ENCODE measurements around the gene PLA2G1B. TPM values are rescaled to one million over a fixed set of nuclear protein-coding genes. Genes with fewer than 3 reads are reported as not detected.

The PLA2G1B gene
- polyA plus RNA-seq, 1 donor (not counting 4 experiments of a cell fraction or from before 2014, with no cell fraction given), result not detected

GRCh38 chr12:120287491-120287890, 40.1 kb downstream of the PLA2G1B start:
- H3K27me3 ChIP-seq (ENCODE audit: control insufficient read depth, extremely low read depth, insufficient read depth, low read length), result no peaks in the 10 kb centered on the region
- H3K36me3 ChIP-seq (ENCODE audit: control insufficient read depth in 2 of 2, extremely low read depth in 1 of 2, insufficient read depth in 2 of 2, low read length in 2 of 2), result no peaks in the 10 kb centered on the region
- dilution Hi-C loops (cut with MboI; ENCODE audit: extremely low pct_ligation_motif_present, low sequenced_read_pairs), result no loop called here
- no peak overlapping the region for H3K9ac ChIP-seq (ENCODE audit: control insufficient read depth, extremely low read depth, insufficient read depth, low read length)
- no peak overlapping the region for H3K4me3 ChIP-seq (ENCODE audit: control insufficient read depth in 2 of 3, extremely low read depth in 1 of 3, insufficient read depth in 2 of 3, low read depth in 1 of 3, low read length in 3 of 3)
- H2AFZ ChIP-seq (ENCODE audit: control insufficient read depth, low read length), result no peak overlapping the region
- FAIRE-seq (no peak), DNase-seq (ENCODE audit: low read depth, low spot score) (no peak)
- H3K4me2 ChIP-seq (ENCODE audit: control insufficient read depth, extremely low read depth, insufficient read depth, low read depth, low read length), result no peak overlapping the region
- no peak overlapping the region for H3K27ac ChIP-seq (ENCODE audit: control insufficient read depth, insufficient read depth, low read length)
- H3K9me1 ChIP-seq (ENCODE audit: control insufficient read depth, extremely low read depth, insufficient read depth, low read length), result no peaks in the 10 kb centered on the region
- H4K20me1 ChIP-seq (ENCODE audit: control insufficient read depth, extremely low read depth, insufficient read depth, low read length), result no peaks in the 10 kb centered on the region
- no peaks in the 10 kb centered on the region for H3K79me2 ChIP-seq (ENCODE audit: control insufficient read depth, insufficient read depth, low read length)
- H3K4me1 ChIP-seq (ENCODE audit: control insufficient read depth, extremely low read depth, insufficient read depth, low read length), result peaks cover 17% of the 10 kb centered on the region
- TF ChIP-seq CTCF (optimal IDR thresholded peaks at IDR 0.05 in 1 of 3, IDR thresholded peaks at IDR 0.05 in 1 of 3, conservative IDR thresholded peaks at IDR 0.05 in 1 of 3; ENCODE audit: extremely low read depth in 1 of 3, insufficient read depth in 2 of 3, low read length in 3 of 3), result no peak
- no peak for TF ChIP-seq EZH2 (IDR thresholded peaks at IDR 0.05; ENCODE audit: low read length)
- no peaks in the 10 kb centered on the region for H3K9me3 ChIP-seq (ENCODE audit: control insufficient read depth, low read depth, low read length)

- Histone ChIP-seq H3K36me3 (ENCODE audit: control insufficient read depth in 2 of 2, extremely low read depth in 1 of 2, insufficient read depth in 2 of 2, low read length in 2 of 2) (no peaks in the 10 kb centered on the region), H3K4me3 (ENCODE audit: control insufficient read depth in 2 of 3, extremely low read depth in 1 of 3, insufficient read depth in 2 of 3, low read depth in 1 of 3, low read length in 3 of 3) (no peak overlapping the region), H3K27ac (ENCODE audit: control insufficient read depth, insufficient read depth, low read length) (no peak overlapping the region), H3K9ac (ENCODE audit: control insufficient read depth, extremely low read depth, insufficient read depth, low read length) (no peak overlapping the region), H3K4me2 (ENCODE audit: control insufficient read depth, extremely low read depth, insufficient read depth, low read depth, low read length) (peak overlapping the region; percentile 50), H3K4me1 (ENCODE audit: control insufficient read depth, extremely low read depth, insufficient read depth, low read length) (peaks cover 17% of the 10 kb centered on the region), H4K20me1 (ENCODE audit: control insufficient read depth, extremely low read depth, insufficient read depth, low read length) (no peaks in the 10 kb centered on the region), H2AFZ (ENCODE audit: control insufficient read depth, low read length) (peak overlapping the region; percentile 49), H3K27me3 (ENCODE audit: control insufficient read depth, extremely low read depth, insufficient read depth, low read length) (no peaks in the 10 kb centered on the region), H3K9me1 (ENCODE audit: control insufficient read depth, extremely low read depth, insufficient read depth, low read length) (no peaks in the 10 kb centered on the region), H3K9me3 (ENCODE audit: control insufficient read depth, low read depth, low read length) (no peaks in the 10 kb centered on the region), H3K79me2 (ENCODE audit: control insufficient read depth, insufficient read depth, low read length) (no peaks in the 10 kb centered on the region)
- FAIRE-seq (peak; percentile 5), DNase-seq (ENCODE audit: low read depth, low spot score) (no peak)
- TF ChIP-seq EZH2 (IDR thresholded peaks at IDR 0.05; ENCODE audit: low read length), result no peak
- no peak for TF ChIP-seq CTCF (optimal IDR thresholded peaks at IDR 0.05 in 1 of 3, IDR thresholded peaks at IDR 0.05 in 1 of 3, conservative IDR thresholded peaks at IDR 0.05 in 1 of 3; ENCODE audit: extremely low read depth in 1 of 3, insufficient read depth in 2 of 3, low read length in 3 of 3)
- dilution Hi-C loops (cut with MboI; ENCODE audit: extremely low pct_ligation_motif_present, low sequenced_read_pairs), result no loop called here
Measured at GRCh38 chr12:120286768-120287490, 40.6 kb downstream of the PLA2G1B start.
